ENCODE measurements around the gene GAS2L2. TPM values are rescaled to one million over a fixed set of nuclear protein-coding genes. Genes with fewer than 3 reads are reported as not detected.
A peak's percentile ranks its signal among the peaks of the same experiment; 100 is the strongest.

GAS2L2 gene
- polyA plus RNA-seq, 1 donor from 2014 or later, result 0.38 TPM

- H3K4me2 ChIP-seq (ENCODE audit: low read length), result no peak within 1 kb of the TSS
- no peaks in the 10 kb centered on the region for H3K9me2 ChIP-seq (ENCODE audit: insufficient read depth, low read length)
- no peaks in the 10 kb centered on the region for H3K9me3 ChIP-seq (ENCODE audit: low read length)
- no peaks in the 10 kb centered on the region for H3K79me2 ChIP-seq (replicated peaks; ENCODE audit: insufficient read depth, low read length)
- peak within 1 kb of the TSS; percentile 53 for H3K9ac ChIP-seq (ENCODE audit: low read length)
- H4K20me1 ChIP-seq (ENCODE audit: insufficient read depth), result no peaks in the 10 kb centered on the region
- H3K27ac ChIP-seq (ENCODE audit: low read length), result no peak within 1 kb of the TSS
- no peaks in the 10 kb centered on the region for H3F3A ChIP-seq (ENCODE audit: insufficient read depth, low read length, poor library complexity, severe bottlenecking)
- TF ChIP-seq EZH2 (IDR thresholded peaks at IDR 0.05; ENCODE audit: borderline replicate concordance, insufficient read depth, low read length, poor library complexity, severe bottlenecking), result no peak
- peak; percentile 47 for TF ChIP-seq POLR2AphosphoS5 (IDR thresholded peaks at IDR 0.05)
- H3K36me3 ChIP-seq (ENCODE audit: insufficient read depth, low read length), result no peaks in the 10 kb centered on the region
- peak within 1 kb of the TSS; percentile 82 for H3K4me3 ChIP-seq (ENCODE audit: low read length)
- peaks cover 61% of the 10 kb centered on the region for H3K27me3 ChIP-seq (ENCODE audit: insufficient read depth, low read depth, low read length)
- H2AFZ ChIP-seq (ENCODE audit: low read depth, low read length), result peak within 1 kb of the TSS; percentile 60
Measured at GRCh38 chr17:35795007-35795870, 42.2 kb upstream of the GAS2L2 start, which contains the start of gene MMP28. TSS of gene MMP28 (minus strand) at chr17:35795641. CDS start at chr17:35795377, 264 bp downstream.

- TF ChIP-seq POLR2AphosphoS5 (IDR thresholded peaks at IDR 0.05) (no peak), EZH2 (IDR thresholded peaks at IDR 0.05; ENCODE audit: borderline replicate concordance, insufficient read depth, low read length, poor library complexity, severe bottlenecking) (no peak), TAF1 (IDR thresholded peaks at IDR 0.05; ENCODE audit: low read depth) (no peak), MXI1 (conservative IDR thresholded peaks at IDR 0.05; ENCODE audit: poor library complexity, severe bottlenecking) (no peak), SMC3 (conservative IDR thresholded peaks at IDR 0.05; ENCODE audit: poor library complexity) (no peak), CTCF (IDR thresholded peaks at IDR 0.05; ENCODE audit: poor library complexity, severe bottlenecking) (no peak), RAD21 (conservative IDR thresholded peaks at IDR 0.05) (no peak), EP300 (conservative IDR thresholded peaks at IDR 0.05; ENCODE audit: poor library complexity, severe bottlenecking) (no peak)
- TF ChIP-seq, protein P1, sequence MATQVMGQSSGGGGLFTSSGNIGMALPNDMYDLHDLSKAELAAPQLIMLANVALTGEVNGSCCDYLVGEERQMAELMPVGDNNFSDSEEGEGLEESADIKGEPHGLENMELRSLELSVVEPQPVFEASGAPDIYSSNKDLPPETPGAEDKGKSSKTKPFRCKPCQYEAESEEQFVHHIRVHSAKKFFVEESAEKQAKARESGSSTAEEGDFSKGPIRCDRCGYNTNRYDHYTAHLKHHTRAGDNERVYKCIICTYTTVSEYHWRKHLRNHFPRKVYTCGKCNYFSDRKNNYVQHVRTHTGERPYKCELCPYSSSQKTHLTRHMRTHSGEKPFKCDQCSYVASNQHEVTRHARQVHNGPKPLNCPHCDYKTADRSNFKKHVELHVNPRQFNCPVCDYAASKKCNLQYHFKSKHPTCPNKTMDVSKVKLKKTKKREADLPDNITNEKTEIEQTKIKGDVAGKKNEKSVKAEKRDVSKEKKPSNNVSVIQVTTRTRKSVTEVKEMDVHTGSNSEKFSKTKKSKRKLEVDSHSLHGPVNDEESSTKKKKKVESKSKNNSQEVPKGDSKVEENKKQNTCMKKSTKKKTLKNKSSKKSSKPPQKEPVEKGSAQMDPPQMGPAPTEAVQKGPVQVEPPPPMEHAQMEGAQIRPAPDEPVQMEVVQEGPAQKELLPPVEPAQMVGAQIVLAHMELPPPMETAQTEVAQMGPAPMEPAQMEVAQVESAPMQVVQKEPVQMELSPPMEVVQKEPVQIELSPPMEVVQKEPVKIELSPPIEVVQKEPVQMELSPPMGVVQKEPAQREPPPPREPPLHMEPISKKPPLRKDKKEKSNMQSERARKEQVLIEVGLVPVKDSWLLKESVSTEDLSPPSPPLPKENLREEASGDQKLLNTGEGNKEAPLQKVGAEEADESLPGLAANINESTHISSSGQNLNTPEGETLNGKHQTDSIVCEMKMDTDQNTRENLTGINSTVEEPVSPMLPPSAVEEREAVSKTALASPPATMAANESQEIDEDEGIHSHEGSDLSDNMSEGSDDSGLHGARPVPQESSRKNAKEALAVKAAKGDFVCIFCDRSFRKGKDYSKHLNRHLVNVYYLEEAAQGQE (IDR thresholded peaks at IDR 0.05; ENCODE audit: borderline replicate concordance), result no peak
- no peaks in the 10 kb centered on the region for H3K36me3 ChIP-seq (ENCODE audit: insufficient read depth, low read length)
- H2AFZ ChIP-seq (ENCODE audit: low read depth, low read length), result no peak overlapping the region
- no peaks in the 10 kb centered on the region for H3K79me2 ChIP-seq (replicated peaks; ENCODE audit: insufficient read depth, low read length)
- no peaks in the 10 kb centered on the region for H3K9me3 ChIP-seq (ENCODE audit: low read length)
- no peak overlapping the region for H3K27ac ChIP-seq (ENCODE audit: low read length)
- no peaks in the 10 kb centered on the region for H3F3A ChIP-seq (ENCODE audit: insufficient read depth, low read length, poor library complexity, severe bottlenecking)
- H3K9me2 ChIP-seq (ENCODE audit: insufficient read depth, low read length), result no peaks in the 10 kb centered on the region
- peaks cover 57% of the 10 kb centered on the region for H3K27me3 ChIP-seq (ENCODE audit: insufficient read depth, low read depth, low read length)
- H3K4me3 ChIP-seq (ENCODE audit: low read length), result no peak overlapping the region
- H3K9ac ChIP-seq (ENCODE audit: low read length), result no peak overlapping the region
- no peak overlapping the region for H3K4me2 ChIP-seq (ENCODE audit: low read length)
- H4K20me1 ChIP-seq (ENCODE audit: insufficient read depth), result no peaks in the 10 kb centered on the region
Measured at GRCh38 chr17:35793257-35793656, 40.2 kb upstream of the GAS2L2 start.

Measured in neural cell (in vitro differentiated cells).